PC-9 (cell line): ENCODE measurements around the gene GTF2H2C_2.
"Not testable (repeated sequence)": the region's sequence is repeated elsewhere in the genome, so short reads cannot be mapped to it uniquely, and the experiment has no call there.

ENCODE experiments used
- EZH2 ChIP-seq: fragments of 200-600 bp; sonication (generic); IDR thresholded peaks from 2 replicates; pipeline ENCODE4 v1.8.0; 2017; ENCODE audit warnings: antibody characterized with exemption, low read depth
- TF ChIP-seq, protein P1 (sequence below): fragments of 200-600 bp; sonication (generic); conservative IDR thresholded peaks from 2 replicates; pipeline ENCODE4 v1.6.1; 2017; ENCODE audit warnings: mixed run types, antibody characterized with exemption, mild to moderate bottlenecking, moderate library complexity

DNA sequence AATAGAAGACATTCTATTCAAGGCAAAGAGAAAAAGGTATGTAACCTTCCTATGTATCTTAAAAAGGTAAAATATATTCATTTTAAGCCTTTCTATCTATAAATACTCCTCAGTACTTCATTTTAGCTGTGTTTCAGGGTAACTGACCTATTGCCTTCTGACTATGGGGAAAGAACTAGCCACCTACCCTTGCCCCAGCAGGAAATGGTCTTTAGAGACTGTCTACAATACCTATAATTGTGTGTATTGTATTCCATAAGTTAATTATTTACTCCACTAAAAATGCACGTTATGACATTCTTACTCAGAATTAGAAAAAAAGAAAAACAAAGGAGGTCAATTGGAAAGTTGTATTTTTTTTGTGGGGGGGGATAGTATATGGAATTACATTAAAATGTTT, 6.2 kb downstream of the GTF2H2C_2 start:
- TF ChIP-seq, protein P1, sequence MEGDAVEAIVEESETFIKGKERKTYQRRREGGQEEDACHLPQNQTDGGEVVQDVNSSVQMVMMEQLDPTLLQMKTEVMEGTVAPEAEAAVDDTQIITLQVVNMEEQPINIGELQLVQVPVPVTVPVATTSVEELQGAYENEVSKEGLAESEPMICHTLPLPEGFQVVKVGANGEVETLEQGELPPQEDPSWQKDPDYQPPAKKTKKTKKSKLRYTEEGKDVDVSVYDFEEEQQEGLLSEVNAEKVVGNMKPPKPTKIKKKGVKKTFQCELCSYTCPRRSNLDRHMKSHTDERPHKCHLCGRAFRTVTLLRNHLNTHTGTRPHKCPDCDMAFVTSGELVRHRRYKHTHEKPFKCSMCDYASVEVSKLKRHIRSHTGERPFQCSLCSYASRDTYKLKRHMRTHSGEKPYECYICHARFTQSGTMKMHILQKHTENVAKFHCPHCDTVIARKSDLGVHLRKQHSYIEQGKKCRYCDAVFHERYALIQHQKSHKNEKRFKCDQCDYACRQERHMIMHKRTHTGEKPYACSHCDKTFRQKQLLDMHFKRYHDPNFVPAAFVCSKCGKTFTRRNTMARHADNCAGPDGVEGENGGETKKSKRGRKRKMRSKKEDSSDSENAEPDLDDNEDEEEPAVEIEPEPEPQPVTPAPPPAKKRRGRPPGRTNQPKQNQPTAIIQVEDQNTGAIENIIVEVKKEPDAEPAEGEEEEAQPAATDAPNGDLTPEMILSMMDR, result not testable (repeated sequence)
- not testable (repeated sequence) for TF ChIP-seq EZH2
